GM19025 (cell line): ENCODE data around the gene NRG3.
"Not testable (repeated sequence)": the region's sequence is repeated elsewhere in the genome, so short reads cannot be mapped to it uniquely, and the experiment has no call there.

ENCODE experiments used
- ATAC-seq: cut with Tn5 transposase; IDR thresholded peaks from one replicate; pipeline ENCODE4 v1.9.1; 2021; ENCODE audit warnings: mild to moderate bottlenecking, low read depth, moderate library complexity; ENCODE audit not compliant: unreplicated experiment

Gene NRG3

GRCh38 chr10:82643076-82643475 is 768.1 kb downstream of the NRG3 start:
- no peak for ATAC-seq

GRCh38 chr10:82643601-82644000 is 768.6 kb downstream of the NRG3 start:
- no peak for ATAC-seq

GRCh38 chr10:82645221-82645620 is 770.2 kb downstream of the NRG3 start:
- ATAC-seq = no peak

- no peak for ATAC-seq
Observed at GRCh38 chr10:82653244-82654155, 778.5 kb downstream of the NRG3 start.

- no peak for ATAC-seq
Observed at GRCh38 chr10:82660205-82660604, 785.2 kb downstream of the NRG3 start.

GRCh38 chr10:82660986-82661385 is 786.0 kb downstream of the NRG3 start:
- ATAC-seq = no peak

GRCh38 chr10:82661701-82662100 is 786.7 kb downstream of the NRG3 start:
- ATAC-seq = no peak

GRCh38 chr10:82668221-82668895 is 793.4 kb downstream of the NRG3 start:
- no peak for ATAC-seq

GRCh38 chr10:82674036-82674435 is 799.0 kb downstream of the NRG3 start:
- no peak for ATAC-seq

- not testable (repeated sequence) for ATAC-seq
Observed at GRCh38 chr10:82677932-82678331, 802.9 kb downstream of the NRG3 start.

- not testable (repeated sequence) for ATAC-seq
Observed at GRCh38 chr10:82678451-82678850, 803.5 kb downstream of the NRG3 start.

- no peak for ATAC-seq
Observed at GRCh38 chr10:82680608-82681007, 805.6 kb downstream of the NRG3 start.

GRCh38 chr10:82683945-82684344 is 809.0 kb downstream of the NRG3 start:
- ATAC-seq = no peak

GRCh38 chr10:82685087-82685486 is 810.1 kb downstream of the NRG3 start:
- no peak for ATAC-seq

GRCh38 chr10:82691211-82691610 is 816.2 kb downstream of the NRG3 start:
- no peak for ATAC-seq

GRCh38 chr10:82692458-82692857 is 817.5 kb downstream of the NRG3 start:
- no peak for ATAC-seq

GRCh38 chr10:82721831-82722230 is 846.8 kb downstream of the NRG3 start:
- ATAC-seq = no peak

GRCh38 chr10:82722273-82722672 is 847.3 kb downstream of the NRG3 start:
- ATAC-seq = no peak

- ATAC-seq = no peak
Observed at GRCh38 chr10:82736305-82736704, 861.3 kb downstream of the NRG3 start.

GRCh38 chr10:82737549-82737948 is 862.6 kb downstream of the NRG3 start:
- ATAC-seq = no peak

GRCh38 chr10:82738592-82738991 is 863.6 kb downstream of the NRG3 start:
- no peak for ATAC-seq

- ATAC-seq = no peak
Observed at GRCh38 chr10:82742478-82742877, 867.5 kb downstream of the NRG3 start.
